IPS DF 6.9 (cell line): ENCODE data around the gene CAMTA1.

ENCODE experiments used
- DNase-seq: peaks from one replicate; pipeline ENCODE4 v3.0.0-alpha.2; 2013; ENCODE audit warnings: low read depth, low spot score
- H3K27ac ChIP-seq: one replicate; pipeline ENCODE4 v1.5.1; 2013; ENCODE audit warnings: low read length, control low read depth
- H3K27me3 ChIP-seq: 2 replicates; pipeline ENCODE4 v1.6.1; 2013; ENCODE audit warnings: mild to moderate bottlenecking, low read length; ENCODE audit not compliant: control insufficient read depth, insufficient read depth
- H3K36me3 ChIP-seq: 2 replicates; pipeline ENCODE4 v1.6.1; 2013; ENCODE audit warnings: low read length; ENCODE audit not compliant: control insufficient read depth, insufficient read depth
- H3K4me1 ChIP-seq: 2 replicates; pipeline ENCODE4 v1.6.1; 2013; ENCODE audit warnings: low read length; ENCODE audit not compliant: control insufficient read depth, insufficient read depth
- H3K4me3 ChIP-seq: 2 replicates; pipeline ENCODE4 v1.5.1; 2013; ENCODE audit warnings: mild to moderate bottlenecking, low read length
- H3K9me3 ChIP-seq: 2 replicates; pipeline ENCODE4 v1.6.1; 2013; ENCODE audit warnings: low read length, inconsistent platforms; ENCODE audit not compliant: control insufficient read depth, insufficient read depth
- WGBS: extraction: QIAGEN DNeasy Blood & Tissue Kit; methylation state at CpG from one replicate; pipeline ENCODE4 v1.1.7; 2013; ENCODE audit warnings: mixed read lengths, missing lambda C conversion rate; ENCODE audit not compliant: insufficient read length, insufficient coverage; 5-methylcytosine and 5-hydroxymethylcytosine counted together

Gene CAMTA1

GRCh38 chr1:7664147-7664892, 879.1 kb downstream of the CAMTA1 start:
- no peak for DNase-seq
- H3K4me1 ChIP-seq, result no peaks in the 10 kb centered on the region
- no peaks in the 10 kb centered on the region for H3K9me3 ChIP-seq
- H3K27me3 ChIP-seq, result no peaks in the 10 kb centered on the region
- H3K36me3 ChIP-seq, result no peaks in the 10 kb centered on the region
- H3K27ac ChIP-seq, result no peak overlapping the region
- H3K4me3 ChIP-seq, result no peak overlapping the region
- no CpG with 5 or more reads among the region's 48 CpGs for WGBS

- H3K4me1 ChIP-seq, result peaks cover 3% of the 10 kb centered on the region
- no CpG with 5 or more reads among the region's 21 CpGs for WGBS
- no peak for DNase-seq
- H3K36me3 ChIP-seq, result no peaks in the 10 kb centered on the region
- no peaks in the 10 kb centered on the region for H3K27me3 ChIP-seq
- H3K9me3 ChIP-seq, result no peaks in the 10 kb centered on the region
- no peak overlapping the region for H3K27ac ChIP-seq
- H3K4me3 ChIP-seq, result no peak overlapping the region
These were observed 879.6 kb downstream of the CAMTA1 start for GRCh38 chr1:7664893-7665250.

- no peaks in the 10 kb centered on the region for H3K9me3 ChIP-seq
- no peak for DNase-seq
- no peaks in the 10 kb centered on the region for H3K27me3 ChIP-seq
- no peak overlapping the region for H3K27ac ChIP-seq
- no peaks in the 10 kb centered on the region for H3K36me3 ChIP-seq
- peaks cover 10% of the 10 kb centered on the region for H3K4me1 ChIP-seq
- WGBS, result no CpG with 5 or more reads among the region's 6 CpGs
- no peak overlapping the region for H3K4me3 ChIP-seq
These were observed 881.0 kb downstream of the CAMTA1 start for GRCh38 chr1:7666249-7666648.

- no CpG with 5 or more reads among the region's 11 CpGs for WGBS
- Histone ChIP-seq H3K27ac (no peak overlapping the region), H3K4me3 (no peak overlapping the region), H3K27me3 (no peaks in the 10 kb centered on the region), H3K9me3 (no peaks in the 10 kb centered on the region), H3K36me3 (no peaks in the 10 kb centered on the region), H3K4me1 (peaks cover 10% of the 10 kb centered on the region)
- no peak for DNase-seq
These were observed 881.9 kb downstream of the CAMTA1 start for GRCh38 chr1:7667159-7667558.

GRCh38 chr1:7667625-7668218, 882.5 kb downstream of the CAMTA1 start:
- WGBS, result no CpG with 5 or more reads among the region's 11 CpGs
- Histone ChIP-seq H3K9me3 (no peaks in the 10 kb centered on the region), H3K36me3 (no peaks in the 10 kb centered on the region), H3K4me3 (no peak overlapping the region), H3K27me3 (no peaks in the 10 kb centered on the region), H3K4me1 (peaks cover 10% of the 10 kb centered on the region), H3K27ac (no peak overlapping the region)
- peak; percentile 61 for DNase-seq

GRCh38 chr1:7669559-7670311, 884.5 kb downstream of the CAMTA1 start:
- no peaks in the 10 kb centered on the region for H3K36me3 ChIP-seq
- peaks cover 10% of the 10 kb centered on the region for H3K4me1 ChIP-seq
- no peak overlapping the region for H3K4me3 ChIP-seq
- H3K9me3 ChIP-seq, result no peaks in the 10 kb centered on the region
- no peaks in the 10 kb centered on the region for H3K27me3 ChIP-seq
- no CpG with 5 or more reads among the region's 19 CpGs for WGBS
- peak; percentile 79 for DNase-seq
- H3K27ac ChIP-seq, result no peak overlapping the region

GRCh38 chr1:7670334-7671145, 885.3 kb downstream of the CAMTA1 start:
- Histone ChIP-seq H3K27me3 (no peaks in the 10 kb centered on the region), H3K27ac (no peak overlapping the region), H3K4me3 (no peak overlapping the region), H3K9me3 (no peaks in the 10 kb centered on the region), H3K4me1 (peaks cover 10% of the 10 kb centered on the region), H3K36me3 (no peaks in the 10 kb centered on the region)
- no CpG with 5 or more reads among the region's 15 CpGs for WGBS
- no peak for DNase-seq

GRCh38 chr1:7671146-7671465, 885.9 kb downstream of the CAMTA1 start:
- DNase-seq, result no peak
- Histone ChIP-seq H3K4me3 (no peak overlapping the region), H3K4me1 (peaks cover 10% of the 10 kb centered on the region), H3K27me3 (no peaks in the 10 kb centered on the region), H3K27ac (no peak overlapping the region), H3K36me3 (no peaks in the 10 kb centered on the region), H3K9me3 (no peaks in the 10 kb centered on the region)
- WGBS, result no CpG with 5 or more reads among the region's 11 CpGs

GRCh38 chr1:7671676-7672075, 886.4 kb downstream of the CAMTA1 start:
- Histone ChIP-seq H3K27ac (no peak overlapping the region), H3K9me3 (no peaks in the 10 kb centered on the region), H3K4me3 (no peak overlapping the region), H3K36me3 (no peaks in the 10 kb centered on the region), H3K27me3 (no peaks in the 10 kb centered on the region), H3K4me1 (peaks cover 10% of the 10 kb centered on the region)
- no peak for DNase-seq
- no CpG with 5 or more reads among the region's 5 CpGs for WGBS

- no peaks in the 10 kb centered on the region for H3K27me3 ChIP-seq
- H3K27ac ChIP-seq, result no peak overlapping the region
- no peak for DNase-seq
- H3K36me3 ChIP-seq, result no peaks in the 10 kb centered on the region
- no CpG with 5 or more reads among the region's 11 CpGs for WGBS
- no peaks in the 10 kb centered on the region for H3K9me3 ChIP-seq
- peaks cover 10% of the 10 kb centered on the region for H3K4me1 ChIP-seq
- H3K4me3 ChIP-seq, result no peak overlapping the region
These were observed 887.6 kb downstream of the CAMTA1 start for GRCh38 chr1:7672864-7673263.
